HG03520 (cell line): ENCODE results near the gene STAG1.
"Not testable (repeated sequence)": the region's sequence is repeated elsewhere in the genome, so short reads cannot be mapped to it uniquely, and the experiment has no call there.

Experiments used
- ATAC-seq: cut with Tn5 transposase; IDR thresholded peaks from one replicate; pipeline ENCODE4 v1.9.1; 2021; ENCODE audit warnings: mild to moderate bottlenecking, moderate library complexity; ENCODE audit not compliant: unreplicated experiment

Gene STAG1

DNA sequence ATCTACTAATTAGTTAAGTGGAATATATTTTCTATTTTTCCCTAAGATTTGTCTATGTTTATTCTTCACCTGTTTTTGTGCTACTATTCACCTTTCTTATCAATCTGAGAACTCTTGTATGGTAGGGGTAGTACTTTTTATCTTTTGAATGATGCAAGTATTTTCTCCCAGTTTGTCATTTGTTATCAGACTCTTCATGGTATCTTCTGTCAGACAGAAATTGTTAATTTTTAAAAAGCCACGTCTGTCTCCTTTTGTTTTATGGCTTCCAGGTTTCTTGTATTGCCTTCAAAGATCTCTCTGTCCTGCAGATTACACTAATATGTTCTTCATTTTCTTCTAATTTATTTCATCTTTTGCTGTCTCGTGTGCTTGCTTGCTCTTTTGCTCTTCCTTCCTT, 317.7 kb downstream of the STAG1 start:
- no peak for ATAC-seq

DNA sequence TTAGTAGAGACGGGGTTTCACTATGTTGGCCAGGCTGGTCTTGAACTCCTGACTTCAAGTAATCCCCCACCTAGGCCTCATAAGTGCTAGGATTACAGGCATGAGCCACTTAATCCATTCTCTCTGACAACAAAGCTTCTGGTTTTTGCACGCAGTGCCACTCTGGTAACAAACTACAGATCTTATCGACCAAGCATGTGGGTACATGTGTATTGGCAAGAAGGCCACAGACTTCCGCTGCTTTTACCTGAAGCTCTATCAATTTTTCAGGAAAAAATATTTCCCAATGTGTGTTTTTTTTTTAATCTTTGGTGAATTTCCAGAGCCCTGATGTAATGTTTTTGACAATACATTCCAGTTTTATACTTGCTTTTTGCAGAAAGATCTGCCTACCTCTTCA, 319.5 kb downstream of the STAG1 start:
- ATAC-seq: no peak

DNA sequence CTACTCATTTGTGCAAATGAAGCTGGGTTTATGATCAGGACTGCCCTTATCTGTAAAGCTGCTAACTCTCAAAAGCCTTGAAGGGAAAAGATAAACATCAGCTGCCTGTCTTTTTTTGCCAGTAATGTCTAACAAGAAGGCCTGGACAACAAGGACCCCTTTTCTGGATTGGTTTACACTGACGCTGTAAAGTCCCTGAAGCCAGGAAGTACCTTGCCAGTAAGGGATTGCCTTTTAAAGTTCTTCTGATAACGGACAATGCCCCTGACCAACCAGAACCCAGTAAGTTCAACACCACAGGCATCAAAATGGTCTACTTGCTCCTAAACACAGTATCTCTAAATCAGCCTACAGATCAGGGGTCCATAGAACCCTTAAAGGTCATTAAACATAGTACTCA, 324.0 kb downstream of the STAG1 start:
- no peak for ATAC-seq

DNA sequence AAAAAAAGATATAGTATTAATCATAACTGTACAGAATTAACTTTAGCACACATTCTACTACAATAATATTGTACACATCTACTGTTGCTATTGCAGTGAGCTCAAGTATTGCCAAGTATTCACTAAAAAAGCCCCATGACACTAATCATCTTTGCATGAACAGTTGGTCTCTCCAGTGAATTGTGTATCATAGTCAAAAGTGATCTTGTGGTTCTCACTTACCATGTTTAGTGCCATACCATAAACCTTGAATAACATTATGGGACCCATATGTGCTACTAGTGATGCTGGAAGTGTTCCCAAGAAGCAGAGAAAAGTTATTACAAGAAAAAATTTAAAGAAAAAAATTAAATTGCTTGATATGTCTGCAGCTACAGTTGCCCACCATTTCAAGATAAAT, 324.9 kb downstream of the STAG1 start:
- ATAC-seq: no peak

DNA sequence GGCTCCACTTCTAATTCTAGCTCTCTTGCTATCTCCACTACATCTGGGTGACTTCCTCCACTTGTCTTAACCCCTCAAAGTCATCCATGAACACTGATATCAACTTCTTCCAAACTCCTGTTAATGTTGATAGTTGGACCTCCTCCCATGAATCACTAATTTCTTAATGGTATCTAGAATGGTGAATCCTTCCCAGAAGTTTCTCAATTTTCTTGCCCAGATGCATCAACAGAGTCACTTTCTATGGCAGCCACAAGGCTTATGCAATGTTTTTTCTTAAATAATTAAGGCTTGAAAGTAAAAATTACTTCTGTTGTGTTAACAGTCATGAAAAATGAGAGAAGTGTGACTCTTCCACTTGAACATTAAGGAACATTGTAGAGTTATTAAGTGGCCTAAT, 337.7 kb downstream of the STAG1 start:
- no peak for ATAC-seq

DNA sequence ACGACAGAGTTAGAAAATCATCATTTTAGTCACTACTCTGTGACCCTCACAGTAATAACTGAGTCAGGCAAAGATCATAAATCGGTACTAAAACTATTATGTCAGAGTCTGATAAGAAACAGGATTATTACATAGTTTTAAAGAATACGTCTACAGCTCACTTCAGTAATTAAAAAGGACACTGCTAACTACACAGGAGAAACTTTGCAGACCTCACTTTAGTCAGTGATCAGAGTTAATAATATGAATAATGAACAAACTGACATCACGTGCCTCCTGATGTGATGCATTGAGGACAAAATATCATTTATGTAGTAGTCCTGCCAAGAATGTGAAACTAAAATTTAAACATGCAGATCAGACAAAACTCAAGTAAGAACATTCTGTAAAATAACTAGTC, 339.9 kb downstream of the STAG1 start:
- ATAC-seq: no peak

DNA sequence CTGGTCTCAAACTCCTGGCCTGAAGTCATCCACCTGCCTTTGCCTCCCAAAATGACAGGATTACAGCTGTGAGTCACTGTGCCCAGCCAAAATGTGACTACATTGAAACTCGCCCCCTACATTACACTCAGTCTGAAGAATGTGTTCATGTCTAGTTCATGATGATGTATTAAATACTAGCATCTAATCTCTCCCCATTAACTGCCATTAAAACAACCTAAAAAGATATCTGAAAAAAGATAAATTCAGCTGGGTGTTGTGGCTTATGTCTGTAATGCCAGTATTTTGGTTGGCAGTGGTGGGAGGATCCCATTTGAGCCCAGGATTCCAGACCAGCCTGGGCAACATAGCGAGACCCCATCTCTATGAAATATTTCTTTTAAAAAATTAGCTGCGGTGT, 342.6 kb downstream of the STAG1 start:
- ATAC-seq: no peak

DNA sequence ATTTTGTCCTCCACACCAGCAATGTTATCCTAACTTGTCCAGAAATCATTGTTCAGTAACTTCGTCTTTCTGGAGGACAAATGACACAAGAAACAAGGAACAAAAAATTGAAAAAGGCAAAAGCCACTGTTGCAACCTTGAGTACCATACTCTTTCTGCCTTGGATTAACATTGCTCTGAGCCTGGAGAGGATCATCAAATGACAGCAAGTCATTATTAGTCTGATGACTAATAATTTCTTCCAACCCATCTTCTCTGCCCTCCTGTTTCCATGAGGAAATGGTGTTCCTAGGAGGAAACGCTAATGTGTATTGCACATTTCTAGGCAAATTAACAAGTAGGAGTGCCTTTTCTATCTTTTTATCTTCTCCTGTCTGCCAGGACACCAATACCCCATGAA, 348.1 kb downstream of the STAG1 start:
- no peak for ATAC-seq

DNA sequence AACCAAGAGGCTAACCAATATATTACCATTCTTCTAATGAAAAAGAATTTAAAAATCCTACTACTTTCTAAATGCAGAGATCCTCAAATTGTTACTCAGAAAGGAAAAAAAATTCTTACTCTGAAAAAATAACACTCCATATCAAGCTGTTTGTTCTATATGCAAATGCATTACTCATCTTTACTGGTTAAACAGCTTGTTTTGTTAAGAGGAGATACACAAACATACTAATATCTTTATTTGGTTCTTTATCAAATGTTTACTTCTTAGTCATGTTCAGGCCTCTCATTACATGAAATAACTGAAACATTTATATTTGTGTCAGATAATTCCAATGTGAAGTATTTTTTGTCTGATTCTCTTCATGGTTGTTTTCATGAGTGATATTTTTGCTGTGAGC, 355.3 kb downstream of the STAG1 start:
- ATAC-seq: no peak

DNA sequence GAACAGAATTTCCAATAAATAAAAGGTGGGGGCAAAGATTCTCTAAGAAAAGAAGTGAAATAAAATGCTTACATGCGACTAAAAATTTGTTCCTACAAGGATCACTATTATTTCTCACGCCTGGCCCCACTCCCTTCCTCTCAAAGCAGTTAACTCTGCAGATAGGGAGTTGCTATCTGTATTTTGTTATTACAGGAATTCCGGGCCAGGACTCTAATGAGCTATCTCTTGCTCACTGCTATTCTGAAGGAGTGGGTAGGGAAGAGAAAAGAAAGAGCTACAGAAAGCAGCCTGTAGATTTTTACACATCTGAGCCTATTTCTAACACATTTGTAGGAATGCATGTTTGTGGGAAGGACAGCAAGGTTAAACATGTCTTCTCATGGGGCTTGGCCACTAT, 361.6 kb downstream of the STAG1 start:
- ATAC-seq: no peak

DNA sequence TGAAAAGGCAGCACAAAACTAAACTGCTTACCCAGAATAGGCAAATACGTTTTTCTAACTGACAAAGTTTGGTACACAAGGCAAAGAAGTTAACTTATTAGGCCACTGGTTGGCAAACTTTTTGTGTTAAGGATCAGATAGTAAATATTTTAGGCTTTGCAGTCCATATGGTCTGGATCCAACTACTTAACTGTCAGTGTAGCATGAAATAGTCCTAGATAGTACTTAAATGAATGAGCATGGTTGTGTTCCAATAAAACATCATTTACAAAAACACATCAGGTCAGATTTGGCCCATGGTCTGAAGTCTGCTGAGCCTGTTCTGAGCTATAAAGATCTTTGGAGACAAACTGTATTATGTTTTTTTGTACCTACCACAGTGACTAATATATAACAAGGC, 365.1 kb downstream of the STAG1 start:
- ATAC-seq: no peak

DNA sequence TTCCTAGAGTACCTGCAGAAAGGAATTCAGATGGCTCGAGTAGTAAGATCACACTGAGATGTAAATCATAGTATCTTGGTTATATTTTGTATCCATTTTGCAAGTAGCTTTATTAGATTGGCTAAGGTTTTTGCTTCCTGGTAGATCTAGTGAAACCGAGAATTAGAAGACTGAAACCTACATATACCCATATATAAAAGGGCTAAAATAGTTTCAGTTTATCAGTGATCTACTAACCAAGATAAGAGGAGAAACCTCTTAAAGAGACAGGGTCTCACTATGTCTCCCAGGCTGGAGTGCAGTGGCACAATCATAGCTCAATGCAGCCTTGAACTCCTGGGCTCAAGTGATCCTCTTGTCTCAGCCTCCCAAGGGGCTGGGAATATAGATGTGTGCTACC, 366.7 kb downstream of the STAG1 start:
- peak; percentile 60 for ATAC-seq

DNA sequence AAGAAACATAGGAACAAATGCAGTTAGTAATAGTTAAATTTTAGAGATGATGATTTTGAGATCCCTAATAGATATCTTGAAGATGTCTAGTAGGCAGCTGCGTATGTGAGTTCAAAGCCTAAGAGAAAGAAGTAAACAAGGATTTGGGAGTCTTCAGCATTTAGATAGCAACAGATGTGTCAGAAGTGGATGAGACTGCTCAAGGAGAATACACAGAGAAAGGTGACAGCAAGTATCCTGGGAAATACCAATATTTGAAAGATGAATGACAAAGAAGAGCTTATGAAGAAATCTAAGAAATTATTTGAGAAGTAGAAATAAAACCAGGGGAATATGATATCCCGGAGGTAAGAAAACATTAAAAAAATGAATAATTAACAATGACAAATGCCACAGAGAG, 371.1 kb downstream of the STAG1 start:
- no peak for ATAC-seq

DNA sequence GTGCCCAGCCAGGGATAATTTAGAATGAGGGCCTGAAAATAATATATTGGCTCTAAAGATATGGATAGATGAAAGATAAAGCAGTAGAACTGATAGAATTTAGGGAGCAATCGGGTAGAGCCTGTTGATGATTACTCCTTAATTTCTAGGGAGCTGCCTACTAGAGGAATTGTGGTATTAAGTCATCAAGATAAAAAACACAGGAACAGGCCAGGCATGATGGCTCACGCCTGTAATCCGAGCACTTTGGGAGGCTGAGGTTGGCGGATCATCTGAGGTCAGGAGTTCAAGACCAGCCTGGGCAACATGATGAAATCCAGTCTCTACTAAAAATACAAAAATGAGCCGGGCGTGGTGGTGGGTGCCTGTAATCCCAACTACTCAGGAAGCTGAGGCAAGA, 371.6 kb downstream of the STAG1 start:
- no peak for ATAC-seq

DNA sequence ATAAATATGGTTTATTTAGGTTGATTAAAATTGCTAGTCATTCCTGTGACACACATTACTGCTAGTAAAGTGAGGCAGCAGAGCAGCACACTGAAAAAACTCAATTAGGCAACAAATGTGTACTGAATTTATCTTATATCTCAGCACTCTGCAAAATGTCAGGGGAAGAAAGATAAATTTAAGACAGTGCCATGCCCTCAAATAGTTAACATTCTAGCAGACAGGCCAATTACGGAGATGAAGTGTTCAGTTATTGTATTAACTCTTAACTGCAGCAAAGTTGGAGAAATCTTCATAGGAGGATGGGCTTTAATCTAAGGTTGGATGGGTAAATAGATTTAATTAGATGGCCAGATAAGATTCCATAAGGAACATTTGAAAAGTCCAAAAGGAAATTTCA, 374.2 kb downstream of the STAG1 start:
- no peak for ATAC-seq

DNA sequence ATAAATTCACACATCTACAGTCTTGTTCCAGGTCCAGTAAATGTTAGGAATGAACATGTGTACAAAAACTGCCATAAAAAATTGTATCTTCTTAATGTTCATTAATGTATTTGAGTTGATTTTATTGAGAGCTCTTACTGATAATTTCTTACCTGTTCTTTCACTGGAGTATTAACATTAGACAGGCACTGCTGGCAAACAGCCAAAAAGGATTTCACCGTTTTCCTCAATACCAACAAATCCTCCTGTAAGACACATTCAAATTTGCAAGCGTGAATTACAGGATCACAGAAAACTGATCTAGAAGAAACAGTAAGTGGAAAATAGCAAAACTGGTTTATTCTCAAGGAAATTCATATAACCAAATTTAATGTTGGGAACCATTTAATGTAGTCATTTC, 374.7 kb downstream of the STAG1 start:
- ATAC-seq: no peak

DNA sequence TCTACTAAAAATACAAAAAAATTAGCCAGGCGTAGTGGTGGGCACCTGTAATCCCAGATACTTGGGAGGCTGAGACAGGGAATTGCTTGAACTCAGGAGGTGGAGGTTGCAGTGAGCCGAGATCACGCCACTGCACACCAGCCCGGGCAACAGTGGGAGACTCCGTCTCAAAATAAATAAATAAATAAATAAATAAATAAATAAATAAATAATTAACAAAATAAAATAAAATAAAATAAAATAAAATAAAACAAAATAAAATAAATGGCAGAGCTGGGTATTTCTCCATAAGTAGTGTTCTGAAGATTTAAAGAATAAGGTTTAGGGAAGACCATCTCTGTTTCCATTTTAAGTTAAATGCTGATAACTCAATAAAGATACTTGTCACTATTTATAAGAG, 376.4 kb downstream of the STAG1 start:
- not testable (repeated sequence) for ATAC-seq

DNA sequence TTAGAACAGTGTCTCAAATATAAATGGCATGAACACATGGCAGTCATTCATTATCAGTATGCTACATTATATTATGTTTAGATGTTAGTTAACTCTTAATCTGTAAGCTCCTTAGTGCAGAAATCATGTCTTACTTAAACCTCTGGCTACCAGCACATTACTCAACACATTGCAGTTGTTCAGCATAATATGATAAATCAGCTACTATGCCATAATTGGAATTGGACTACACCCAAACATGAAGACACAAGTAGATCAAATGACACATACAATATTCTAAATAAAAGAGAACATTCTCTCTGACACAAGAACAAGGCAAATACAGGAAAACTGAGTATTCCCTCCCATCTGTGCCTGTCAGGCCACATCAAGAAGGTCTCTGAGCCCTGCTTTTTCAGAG, 385.9 kb downstream of the STAG1 start:
- no peak for ATAC-seq

DNA sequence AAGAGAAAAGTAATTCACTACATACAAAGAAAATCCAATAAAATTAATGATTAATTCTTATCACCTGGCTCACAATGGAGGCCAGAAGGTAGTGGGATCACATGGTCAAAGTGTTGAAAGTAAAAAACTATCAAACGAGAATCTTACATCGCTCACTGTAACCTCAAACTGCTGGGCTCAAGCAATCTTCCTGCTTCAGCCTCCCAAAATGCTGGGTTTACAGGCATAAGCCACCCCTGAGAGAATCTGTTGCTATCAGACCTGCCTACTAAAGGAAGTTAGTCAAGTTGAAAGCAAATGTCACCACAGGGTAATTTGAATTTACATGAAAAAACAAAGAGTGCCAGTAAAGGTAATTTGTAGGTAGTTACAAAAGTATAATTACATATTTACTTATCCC, 398.7 kb downstream of the STAG1 start:
- peak; percentile 71 for ATAC-seq

DNA sequence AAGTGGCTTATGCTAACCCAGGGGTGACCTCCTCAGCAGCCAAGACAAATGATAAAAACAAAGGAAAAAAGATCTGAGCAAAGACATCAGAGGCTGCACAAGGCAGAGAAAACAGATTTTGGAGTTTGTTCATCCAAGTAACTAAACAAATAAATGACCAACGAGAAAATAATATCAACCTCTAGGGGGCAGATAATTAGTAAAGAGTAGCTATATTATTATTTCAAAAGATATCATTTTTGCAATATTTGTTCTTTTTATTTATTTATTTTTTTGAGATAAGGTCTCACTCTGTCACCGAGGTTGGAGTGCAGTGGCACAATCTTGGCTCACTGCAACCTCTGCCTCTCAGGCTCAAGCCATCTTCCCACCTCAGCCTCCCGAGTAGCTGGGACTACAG, 400.3 kb downstream of the STAG1 start:
- no peak for ATAC-seq

DNA sequence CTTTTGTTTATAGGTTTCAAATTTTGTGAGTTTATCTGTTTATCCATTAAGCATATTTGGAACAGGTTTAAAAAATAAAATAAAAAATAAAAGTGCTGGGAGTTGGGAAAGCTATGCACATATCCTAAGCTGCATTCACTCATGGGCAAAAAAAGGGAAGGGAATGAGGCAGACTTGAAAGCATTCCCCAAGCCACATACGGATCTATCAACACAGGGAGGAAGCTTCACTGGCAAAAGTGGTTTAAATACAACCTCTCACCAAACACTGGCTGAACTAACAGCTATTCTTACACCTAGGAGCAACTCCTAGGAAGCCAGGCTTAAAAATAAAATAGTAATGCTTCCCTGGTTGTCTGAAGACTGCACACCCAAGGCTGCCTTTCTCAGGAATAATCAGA, 400.8 kb downstream of the STAG1 start:
- ATAC-seq: no peak

DNA sequence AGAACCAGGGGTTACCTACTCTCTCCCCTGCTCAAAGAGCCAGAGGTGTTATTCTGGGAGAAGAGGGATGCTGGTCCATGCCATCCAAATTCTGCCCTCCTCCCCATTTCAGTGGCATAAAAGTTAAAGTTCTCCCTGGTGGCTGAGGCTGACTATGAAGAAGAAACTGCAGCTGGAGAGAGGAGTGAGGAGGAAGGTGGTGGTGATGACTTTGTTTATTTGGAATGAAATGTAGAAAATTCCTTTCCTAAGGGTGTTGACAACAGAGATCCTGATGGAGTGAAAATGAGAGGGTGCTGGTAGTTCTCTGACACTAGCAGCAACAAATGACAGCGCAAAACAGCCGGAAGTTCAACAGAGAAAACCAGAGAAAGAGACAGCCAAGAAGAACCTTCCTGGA, 401.6 kb downstream of the STAG1 start:
- ATAC-seq: no peak

DNA sequence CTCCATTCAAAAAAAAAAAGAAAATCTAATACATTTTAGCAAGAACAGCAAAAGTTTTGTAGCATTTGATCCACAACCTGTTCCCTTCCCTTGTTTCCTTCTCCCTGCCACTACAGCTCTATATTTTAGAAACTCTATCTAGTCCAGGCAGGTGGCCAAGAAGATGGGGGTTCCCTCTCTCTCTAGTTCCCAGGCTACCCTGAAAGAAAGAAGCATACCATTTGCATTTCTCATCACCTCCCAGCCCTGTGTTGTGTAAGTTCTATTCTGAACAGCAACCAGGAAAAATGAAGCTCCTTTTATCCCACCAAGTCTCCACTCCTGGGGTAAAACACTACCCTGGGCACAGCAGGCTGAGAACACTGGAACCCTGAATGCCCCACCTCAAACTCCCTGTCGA, 402.0 kb downstream of the STAG1 start:
- no peak for ATAC-seq

DNA sequence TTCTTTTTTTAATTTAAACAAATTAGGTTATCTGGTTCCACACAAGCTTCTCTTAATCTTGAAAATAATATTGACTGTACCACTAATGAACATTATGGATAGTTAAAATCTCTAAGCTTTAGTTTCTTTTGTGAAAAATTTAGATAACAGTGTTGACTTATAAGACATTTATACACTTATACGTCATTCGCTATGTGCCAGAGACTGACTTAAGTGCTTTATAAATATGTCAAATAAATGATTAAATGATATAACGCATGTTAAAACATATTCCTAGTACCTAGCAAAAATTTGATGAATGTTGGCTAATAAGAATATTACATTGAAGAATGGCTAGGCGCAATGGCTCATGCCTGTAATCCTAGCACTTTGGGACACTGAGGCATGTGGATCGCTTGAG, 405.7 kb downstream of the STAG1 start:
- no peak for ATAC-seq
